Loucy (cell line): Measurements from ENCODE around the gene GFPT2.

Source experiments
- H2AFZ ChIP-seq: fragments of 200-600 bp; sonication (generic); 2 replicates; pipeline ENCODE4 v1.6.0; 2016; ENCODE audit warnings: antibody characterized with exemption, mild to moderate bottlenecking, low read length, moderate library complexity
- H3F3A ChIP-seq: fragments of 200-600 bp; 2 replicates; pipeline ENCODE4 v1.6.0; 2016; ENCODE audit warnings: antibody characterized with exemption, low read depth, mild to moderate bottlenecking
- H3K27me3 ChIP-seq: fragments of 200-600 bp; sonication (generic); 2 replicates; pipeline ENCODE4 v1.6.1; 2014; ENCODE audit warnings: low read length, mild to moderate bottlenecking; ENCODE audit not compliant: insufficient read depth, poor library complexity, severe bottlenecking
- H3K36me3 ChIP-seq: fragments of 200-600 bp; sonication (generic); 2 replicates; pipeline ENCODE4 v1.6.1; 2016; ENCODE audit warnings: low read length; ENCODE audit not compliant: insufficient read depth
- H3K4me1 ChIP-seq: fragments of 200-600 bp; sonication (generic); 2 replicates; pipeline ENCODE4 v1.5.1; 2014; ENCODE audit warnings: low read length, mild to moderate bottlenecking; ENCODE audit not compliant: insufficient read depth, poor library complexity, severe bottlenecking
- H3K4me2 ChIP-seq: fragments of 200-600 bp; sonication (generic); 2 replicates; pipeline ENCODE4 v1.6.0; 2014; ENCODE audit warnings: antibody characterized with exemption, low read length, low read depth, mild to moderate bottlenecking; ENCODE audit not compliant: poor library complexity, severe bottlenecking
- H3K4me3 ChIP-seq: fragments of 200-600 bp; sonication (generic); 2 replicates; pipeline ENCODE4 v1.5.1; 2014; ENCODE audit warnings: low read length, mild to moderate bottlenecking, mixed read lengths; ENCODE audit not compliant: poor library complexity, severe bottlenecking
- H3K79me2 ChIP-seq: fragments of 200-600 bp; sonication (generic); 2 replicates; pipeline ENCODE4 v1.6.1; 2014; ENCODE audit warnings: low read length; ENCODE audit not compliant: insufficient read depth
- H3K9ac ChIP-seq: fragments of 200-600 bp; sonication (generic); 2 replicates; pipeline ENCODE4 v1.6.0; 2014; ENCODE audit warnings: mild to moderate bottlenecking, low read depth, low read length, moderate library complexity; ENCODE audit not compliant: poor library complexity, severe bottlenecking
- H3K9me2 ChIP-seq: fragments of 200-600 bp; sonication (generic); replicated peaks from 2 replicates; pipeline ENCODE4 v1.6.1; 2016; ENCODE audit warnings: low read depth, low read length, mixed read lengths
- H3K9me3 ChIP-seq: fragments of 200-600 bp; sonication (generic); 2 replicates; pipeline ENCODE4 v1.6.1; 2014; ENCODE audit warnings: mild to moderate bottlenecking, antibody characterized with exemption, low read length, low read depth; ENCODE audit not compliant: insufficient read depth
- H4K20me1 ChIP-seq: fragments of 200-600 bp; sonication (generic); 2 replicates; pipeline ENCODE4 v1.6.0; 2014; ENCODE audit warnings: antibody characterized with exemption, low read length, mild to moderate bottlenecking; ENCODE audit not compliant: insufficient read depth, poor library complexity, severe bottlenecking
- CTCF ChIP-seq: fragments of 200-600 bp; sonication (generic); conservative IDR thresholded peaks from 2 replicates; pipeline ENCODE4 v1.5.1; 2014; ENCODE audit warnings: mild to moderate bottlenecking, antibody characterized with exemption, low read length
- EZH2phosphoT487 ChIP-seq: fragments of 200-600 bp; IDR thresholded peaks from 2 replicates; pipeline ENCODE4 v1.6.1; 2018; ENCODE audit warnings: antibody characterized with exemption, mild to moderate bottlenecking, moderate library complexity, borderline replicate concordance

Gene GFPT2

GRCh38 chr5:180352116-180353047 is 754 bp downstream of the GFPT2 start:
- Histone ChIP-seq H3K4me3 (no peak overlapping the region), H3K27me3 (no peaks in the 10 kb centered on the region), H3K4me2 (no peak overlapping the region), H3K79me2 (no peaks in the 10 kb centered on the region), H2AFZ (no peak overlapping the region), H3K9me3 (no peaks in the 10 kb centered on the region), H3K36me3 (no peaks in the 10 kb centered on the region), H3K9me2 (no peaks in the 10 kb centered on the region), H3K9ac (no peak overlapping the region), H3F3A (no peaks in the 10 kb centered on the region), H3K4me1 (no peaks in the 10 kb centered on the region), H4K20me1 (no peaks in the 10 kb centered on the region)
- TF ChIP-seq CTCF = no peak
- TF ChIP-seq EZH2phosphoT487 = no peak

- Histone ChIP-seq H3K4me1 (no peaks in the 10 kb centered on the region), H3F3A (no peaks in the 10 kb centered on the region), H3K9me3 (no peaks in the 10 kb centered on the region), H3K9ac (no peak overlapping the region), H3K9me2 (no peaks in the 10 kb centered on the region), H3K79me2 (no peaks in the 10 kb centered on the region), H3K36me3 (no peaks in the 10 kb centered on the region), H3K4me2 (no peak overlapping the region), H3K4me3 (no peak overlapping the region), H4K20me1 (no peaks in the 10 kb centered on the region), H2AFZ (no peak overlapping the region), H3K27me3 (no peaks in the 10 kb centered on the region)
- TF ChIP-seq CTCF (no peak), EZH2phosphoT487 (no peak)
Measured at GRCh38 chr5:180350711-180351465, 2.2 kb downstream of the GFPT2 start.

- H2AFZ ChIP-seq = no peak overlapping the region
- no peak overlapping the region for H3K4me3 ChIP-seq
- H3K9ac ChIP-seq = no peak overlapping the region
- H3K9me3 ChIP-seq = no peaks in the 10 kb centered on the region
- H3K36me3 ChIP-seq = no peaks in the 10 kb centered on the region
- H3F3A ChIP-seq = no peaks in the 10 kb centered on the region
- H3K79me2 ChIP-seq = no peaks in the 10 kb centered on the region
- no peaks in the 10 kb centered on the region for H3K9me2 ChIP-seq
- no peaks in the 10 kb centered on the region for H3K4me1 ChIP-seq
- TF ChIP-seq CTCF (no peak), EZH2phosphoT487 (no peak)
- H4K20me1 ChIP-seq = no peaks in the 10 kb centered on the region
- H3K27me3 ChIP-seq = no peaks in the 10 kb centered on the region
- H3K4me2 ChIP-seq = no peak overlapping the region
Measured at GRCh38 chr5:180350296-180350695, 2.8 kb downstream of the GFPT2 start.
